Right cardiac atrium (tissue), 5 donors: ENCODE data around the gene PRKAG1. TPM values are rescaled to one million over a fixed set of nuclear protein-coding genes. Genes with fewer than 3 reads are reported as not detected.

Experiments used
- ATAC-seq, 2 donors: fragments of 200-7000 bp; cut with Tn5 transposase; one replicate each; pipeline versions ENCODE4 v1.8.0 to v1.9.1; 2020; ENCODE audit warnings: moderate library complexity in 2 of 2, mild to moderate bottlenecking in 1 of 2
- DNase-seq, 3 donors: peaks; one replicate each; pipeline ENCODE4 v3.0.0-alpha.2; 2020
- H3K27ac ChIP-seq: one replicate; pipeline ENCODE4 v1.5.1; 2013; ENCODE audit warnings: mild to moderate bottlenecking, low read length, control low read depth, moderate library complexity
- H3K27me3 ChIP-seq: one replicate; pipeline ENCODE4 v1.6.1; 2013; ENCODE audit not compliant: control insufficient read depth, insufficient read depth
- H3K4me1 ChIP-seq: one replicate; pipeline ENCODE4 v1.6.1; 2013; ENCODE audit warnings: low read length; ENCODE audit not compliant: control insufficient read depth, insufficient read depth
- H3K4me3 ChIP-seq: one replicate; pipeline ENCODE4 v1.5.1; 2013; ENCODE audit warnings: low read length, control low read depth
- H3K9me3 ChIP-seq: one replicate; pipeline ENCODE4 v1.6.1; 2013; ENCODE audit warnings: low read length; ENCODE audit not compliant: control insufficient read depth
- WGBS: extraction: QIAGEN DNeasy Blood & Tissue Kit; methylation state at CpG from one replicate; pipeline ENCODE4 v1.1.7; 2013; 5-methylcytosine and 5-hydroxymethylcytosine counted together
- intact Hi-C, 4 donors: fragments of 100-400 bp; cut with DNase I; formaldehyde crosslinking; loops; one replicate each; pipeline versions ENCODE4 v1.11.0 to v1.14.0; 2022 to 2023
- polyA plus RNA-seq: library from polyadenylated mRNA; stranded (reverse); fragments of 200-250 nt; gene quantifications from one replicate; pipeline ENCODE4 v1.2.3, GENCODE V29; 2013
- total RNA-seq, 4 donors: library from RNA; stranded (reverse); fragmentation: NEBNext Ultra II Directional; extraction: Animal tissue kit (Norgen Biotek cat#: 25700); gene quantifications; one replicate each; pipeline ENCODE4 v1.2.1, GENCODE V29; 2021
- donor health status: healthy with polysubstance abuse.
- donor health status: DM: no; HTN: yes; CAD: no.
- donor health status: DM: no; HTN: no; CAD: no.
- donor health status: DM: no; HTN: yes; CAD: no; lungs with severe emphysema.
- donor health status: DM: yes; HTN: yes; CAD: no.

Gene PRKAG1
- total and polyA plus RNA-seq, 5 donors, result 65.7 to 88.9 (median 77.9) TPM

DNA sequence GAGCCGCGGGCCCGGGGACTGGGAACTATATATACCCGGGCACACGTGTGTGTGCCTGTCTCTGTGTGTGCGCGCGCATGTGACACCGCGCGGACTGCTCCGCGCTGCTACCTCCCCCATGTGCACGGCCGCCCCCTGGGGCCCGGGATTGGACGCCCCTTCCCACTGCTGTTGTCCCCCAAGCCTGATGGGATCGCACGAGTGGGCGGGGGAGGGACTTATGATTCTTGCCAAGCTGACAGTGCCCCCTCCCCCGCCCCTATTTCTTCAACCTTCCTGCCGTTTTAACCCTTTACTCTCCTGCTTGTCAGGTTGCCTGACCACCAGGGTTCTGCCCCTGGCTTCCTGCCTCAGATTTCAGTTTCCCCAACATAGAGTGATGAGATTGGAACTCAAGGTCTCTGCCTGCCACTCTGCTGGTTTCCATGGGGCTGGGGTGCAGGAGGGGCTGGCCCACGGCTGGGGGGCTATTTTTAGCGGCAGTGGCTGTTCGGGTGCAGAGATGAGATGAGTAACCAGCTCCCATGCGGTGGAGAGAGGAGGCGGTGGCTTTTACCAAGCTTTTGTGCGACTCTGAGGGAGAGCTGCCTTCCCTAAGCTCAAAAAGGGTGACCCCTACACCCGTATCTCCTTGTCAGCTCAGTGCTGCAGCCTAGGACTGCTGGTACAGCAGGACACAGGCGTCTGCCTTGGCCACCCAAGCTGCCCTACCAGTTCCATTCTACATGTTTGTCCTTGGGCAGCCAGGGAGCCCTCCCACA is 19.0 kb downstream of the PRKAG1 start, which contains the start of gene DDN:
Gene DDN (minus strand): TSS at position 5 of the 761 bp plus-strand sequence. CDS start 88 bp downstream, outside the sequence.
- peak; percentile 46 to 74 (median 73) for DNase-seq
- H3K27me3 ChIP-seq, result no peaks in the 10 kb centered on the region
- peaks cover 7% of the 10 kb centered on the region for H3K4me1 ChIP-seq
- H3K27ac ChIP-seq, result peak within 1 kb of the TSS; percentile 50
- intact Hi-C loops, result loop anchor here in 1 of 4 donors (5.0 kb wide), 1 partner anchor 147 kb away; the partner anchor contains the start of gene DDX23
- 3% methylated on average over 30 of the region's 30 CpGs for WGBS
- peak within 1 kb of the TSS; percentile 21 for H3K4me3 ChIP-seq
- no peaks in the 10 kb centered on the region for H3K9me3 ChIP-seq
- peak; percentile 24 to 33 for ATAC-seq

DNA sequence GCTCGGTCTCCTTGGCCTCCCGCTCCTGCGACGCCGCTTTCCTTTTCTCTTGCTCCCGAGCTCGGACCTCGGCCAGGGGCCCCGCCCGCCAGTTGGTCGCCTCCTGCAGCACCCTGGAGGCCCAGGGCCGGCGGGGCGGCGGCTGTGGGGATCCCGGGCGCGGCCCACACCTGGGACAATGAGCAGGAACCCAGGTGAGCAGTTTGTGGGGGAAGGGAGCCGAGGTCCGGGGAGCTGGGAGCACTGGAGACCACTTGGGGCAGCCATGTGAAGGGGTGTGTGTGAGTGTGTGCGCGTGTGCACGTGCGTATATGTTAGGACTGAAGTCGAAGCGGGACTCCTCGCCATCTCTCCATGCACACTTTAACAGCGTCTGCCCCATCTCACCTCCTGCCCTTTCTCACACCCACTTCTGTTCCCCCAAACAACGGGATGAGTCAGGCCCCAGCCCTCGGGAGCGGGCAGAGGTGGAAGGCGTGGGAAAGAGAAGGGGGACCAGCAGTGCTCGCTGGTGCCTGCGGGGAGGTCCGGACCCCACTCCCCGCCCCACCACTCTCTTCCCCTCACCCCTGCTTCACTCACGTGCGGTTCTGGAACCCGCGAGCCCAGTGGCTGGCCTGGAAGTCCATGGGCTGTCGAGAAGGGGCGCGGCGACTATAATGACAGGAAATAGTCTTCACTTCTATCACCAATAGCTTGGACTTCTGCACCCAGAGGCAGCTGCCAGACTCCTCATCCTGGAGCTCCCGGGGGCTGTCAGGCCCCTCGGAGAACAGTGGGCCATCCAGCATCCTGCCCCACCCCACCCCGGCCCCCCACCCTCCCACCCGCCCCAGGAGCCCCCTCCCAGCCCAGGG is 19.9 kb downstream of the PRKAG1 start:
- no peak for ATAC-seq
- peak in 1 of 3 donors; percentile 69 for DNase-seq
- peaks cover 7% of the 10 kb centered on the region for H3K4me1 ChIP-seq
- H3K4me3 ChIP-seq, result peak overlapping the region; percentile 11
- H3K9me3 ChIP-seq, result no peaks in the 10 kb centered on the region
- WGBS, result 1% methylated on average over 48 of the region's 48 CpGs
- H3K27me3 ChIP-seq, result no peaks in the 10 kb centered on the region
- no peak overlapping the region for H3K27ac ChIP-seq
- intact Hi-C loops, result loop anchor here in 1 of 4 donors (5.0 kb wide), 1 partner anchor 146 kb away; the partner anchor contains the start of gene DDX23

DNA sequence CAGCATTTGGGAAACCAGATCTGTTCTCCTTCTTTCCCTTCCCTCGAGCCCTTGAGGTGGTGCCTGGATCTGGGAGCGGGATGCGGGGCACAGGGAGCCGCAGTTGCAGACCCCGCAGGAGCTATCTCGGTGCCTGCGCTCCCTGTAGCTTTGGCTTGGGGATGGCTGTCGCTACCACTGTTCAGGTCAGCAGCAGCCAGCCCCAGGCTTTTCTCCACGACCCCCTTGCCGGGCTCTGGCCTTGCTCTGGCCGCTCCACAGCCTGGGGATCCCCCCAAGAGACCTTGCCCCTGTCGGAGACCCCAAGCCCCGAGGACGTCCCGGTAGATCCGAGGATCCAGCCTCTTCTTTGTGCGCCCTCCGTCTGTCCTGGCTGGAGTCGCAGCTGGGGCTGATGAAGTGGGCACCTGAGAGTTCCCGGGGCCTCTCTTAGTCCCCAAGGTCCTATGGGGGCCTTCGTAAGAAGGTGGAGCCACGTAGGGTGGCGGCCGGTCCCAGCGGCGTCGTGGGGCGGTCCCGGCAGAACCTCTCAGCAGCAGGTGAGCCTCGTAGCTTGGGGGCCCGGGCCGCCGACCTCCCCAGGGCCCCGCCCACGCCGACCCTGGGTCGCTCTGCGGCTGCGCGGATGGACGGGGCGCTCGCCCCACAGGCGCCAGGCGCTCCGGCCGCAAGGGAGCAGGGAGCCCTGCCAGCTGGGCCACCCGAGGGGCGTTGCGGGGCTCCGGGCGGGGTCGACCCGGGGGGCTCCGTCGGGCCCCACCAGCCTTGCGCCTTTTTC is 20.7 kb downstream of the PRKAG1 start:
- Histone ChIP-seq H3K27ac (no peak overlapping the region), H3K27me3 (no peaks in the 10 kb centered on the region), H3K4me3 (peak overlapping the region; percentile 31), H3K9me3 (no peaks in the 10 kb centered on the region), H3K4me1 (peaks cover 7% of the 10 kb centered on the region)
- 4% methylated on average over 57 of the region's 57 CpGs for WGBS
- ATAC-seq (peak; percentile 4 to 20), DNase-seq (peak in 2 of 3 donors; percentile 64 to 74)
- intact Hi-C loops, result loop anchor here in 1 of 4 donors (5.0 kb wide), 1 partner anchor 146 kb away; the partner anchor contains the start of gene DDX23

DNA sequence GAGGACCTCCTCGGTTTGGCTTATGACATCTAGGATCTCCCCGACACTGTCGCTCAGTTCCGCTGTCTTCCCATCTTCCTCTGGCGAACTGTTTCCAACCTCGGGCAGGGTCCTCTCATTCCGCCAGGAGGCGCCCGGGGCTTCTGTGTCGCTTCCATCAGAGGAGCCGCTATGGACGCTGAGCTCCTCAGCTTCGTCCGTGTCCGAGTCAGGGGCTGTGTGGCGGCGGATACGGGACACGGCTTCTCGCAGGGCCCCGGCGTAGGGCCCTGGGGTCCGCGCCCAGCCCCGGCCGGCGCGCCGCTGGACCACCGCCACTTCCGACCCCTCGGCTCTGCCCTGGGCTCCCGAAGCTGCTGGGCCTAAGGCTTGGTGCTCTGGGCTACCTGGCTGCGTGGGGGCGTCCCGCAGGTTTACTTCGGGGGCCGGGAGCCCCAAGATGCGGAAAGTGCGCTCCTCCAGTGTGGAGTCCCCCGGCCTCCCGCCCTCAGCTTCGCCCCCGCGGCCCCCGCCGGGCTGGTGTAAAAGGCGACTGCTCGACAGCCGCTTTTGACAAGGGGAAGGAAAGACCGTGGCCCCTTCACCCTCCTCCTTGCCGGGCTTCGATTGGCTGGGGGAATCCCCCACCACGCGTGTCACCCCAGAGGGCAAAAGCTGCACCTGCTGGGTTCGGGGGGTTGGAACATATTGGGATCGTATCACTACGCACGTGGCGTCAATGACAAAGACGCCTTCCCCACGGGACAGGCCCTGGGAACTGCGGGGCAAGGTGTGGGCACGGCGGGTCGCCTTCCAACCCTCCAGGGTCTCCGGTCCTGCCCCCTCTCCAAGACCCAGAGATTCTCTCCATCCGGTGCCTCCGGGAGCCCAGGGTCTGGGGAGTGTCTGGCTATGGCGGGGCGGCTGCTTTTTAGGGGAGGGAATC is 21.5 kb downstream of the PRKAG1 start:
- ATAC-seq (peak; percentile 68 to 72), DNase-seq (peak; percentile 81 to 92 (median 91))
- 5% methylated on average over 71 of the region's 71 CpGs for WGBS
- Histone ChIP-seq H3K27ac (no peak overlapping the region), H3K27me3 (no peaks in the 10 kb centered on the region), H3K4me3 (peak overlapping the region; percentile 31), H3K4me1 (peaks cover 7% of the 10 kb centered on the region), H3K9me3 (no peaks in the 10 kb centered on the region)
- intact Hi-C loops, result loop anchor here in 1 of 4 donors (5.0 kb wide), 1 partner anchor 145 kb away; the partner anchor contains the start of gene DDX23

DNA sequence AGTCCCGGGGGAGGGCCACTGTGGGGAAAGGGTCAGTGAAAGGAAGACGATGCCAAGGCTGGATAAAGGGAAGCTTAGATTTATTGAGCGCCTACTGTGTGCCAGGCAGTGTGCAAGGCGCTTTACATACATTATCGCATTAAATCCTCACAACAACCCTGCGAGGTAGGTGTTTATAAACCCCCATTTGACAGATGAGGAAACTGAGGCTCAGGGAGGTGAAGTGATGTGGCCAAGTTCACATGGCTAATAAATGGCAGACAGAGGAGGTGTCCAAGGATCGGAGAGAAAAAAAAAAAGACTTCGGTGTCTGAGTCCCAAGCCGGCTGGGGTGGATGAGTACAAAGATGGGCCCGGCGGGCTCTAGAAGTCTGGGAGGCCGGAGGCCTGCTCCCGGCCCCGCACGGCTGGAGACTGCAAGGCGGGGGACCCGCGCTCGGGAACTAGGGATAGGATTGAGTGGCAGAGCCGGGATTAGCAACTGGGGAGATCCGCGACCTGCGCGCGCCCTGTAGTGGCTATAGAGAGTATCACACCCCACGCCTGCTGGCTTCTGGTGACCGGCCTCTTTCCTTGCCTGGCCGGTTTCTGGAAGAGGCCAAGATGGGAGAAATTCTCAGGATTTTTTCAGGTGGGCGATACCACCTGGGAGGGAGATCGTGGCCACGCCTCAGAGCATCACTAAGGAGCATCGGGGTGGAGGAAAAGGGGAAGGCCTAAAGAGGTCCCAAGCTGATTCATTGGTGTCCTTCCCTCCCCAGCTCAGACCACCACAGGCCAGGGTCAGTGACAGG is 23.3 kb downstream of the PRKAG1 start:
- H3K4me1 ChIP-seq, result peaks cover 7% of the 10 kb centered on the region
- intact Hi-C loops, result loop anchor here in 1 of 4 donors (5.0 kb wide), 1 partner anchor 143 kb away; the partner anchor contains the start of gene DDX23
- DNase-seq (peak; percentile 82 to 93 (median 91)), ATAC-seq (peak; percentile 73 to 74)
- H3K27ac ChIP-seq, result no peak overlapping the region
- no peaks in the 10 kb centered on the region for H3K9me3 ChIP-seq
- no peaks in the 10 kb centered on the region for H3K27me3 ChIP-seq
- 5% methylated on average over 32 of the region's 32 CpGs for WGBS
- H3K4me3 ChIP-seq, result peak overlapping the region; percentile 17

DNA sequence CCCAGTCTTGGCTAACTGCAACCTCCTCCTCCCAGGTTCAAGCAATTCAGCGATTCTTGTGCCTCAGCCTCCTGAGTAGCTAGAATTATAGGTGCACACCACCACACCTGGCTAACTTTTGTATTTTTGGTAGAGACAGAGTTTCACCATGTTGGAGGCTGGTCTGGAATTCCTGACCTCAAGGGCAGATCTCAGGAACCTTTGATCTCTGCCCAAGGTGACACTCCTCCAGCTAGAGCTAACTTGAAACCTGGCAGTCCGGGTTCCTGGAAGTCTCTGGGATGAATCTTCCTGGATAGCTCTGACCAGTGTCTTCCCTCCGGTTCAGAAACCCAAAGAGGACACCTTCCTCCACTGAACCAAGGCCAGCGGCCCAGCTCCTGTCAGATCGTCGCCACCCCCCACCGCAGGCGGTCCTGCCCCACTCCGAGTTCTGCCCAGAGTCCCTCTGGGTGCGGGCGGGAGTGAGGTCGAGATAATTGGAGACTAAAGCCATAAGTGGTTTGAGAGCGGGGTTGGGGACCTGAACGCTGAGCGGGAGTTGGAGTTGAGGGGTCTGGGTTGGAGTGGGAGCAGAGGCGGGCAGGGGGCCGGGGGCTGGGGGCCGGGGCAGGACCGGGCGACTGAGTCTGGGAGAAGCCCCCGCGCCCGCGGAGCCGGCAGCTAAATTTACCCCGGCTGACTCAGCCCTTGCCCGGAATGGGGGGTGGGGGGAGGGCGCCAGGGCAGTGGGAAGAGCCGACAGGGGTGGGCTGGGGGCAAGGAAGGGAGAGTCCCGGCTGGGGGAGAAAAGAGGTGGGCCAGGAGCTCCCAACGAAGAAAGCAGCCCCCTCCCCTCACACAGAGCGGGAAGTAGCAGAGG is 24.1 kb downstream of the PRKAG1 start:
- H3K27ac ChIP-seq, result no peak overlapping the region

DNA sequence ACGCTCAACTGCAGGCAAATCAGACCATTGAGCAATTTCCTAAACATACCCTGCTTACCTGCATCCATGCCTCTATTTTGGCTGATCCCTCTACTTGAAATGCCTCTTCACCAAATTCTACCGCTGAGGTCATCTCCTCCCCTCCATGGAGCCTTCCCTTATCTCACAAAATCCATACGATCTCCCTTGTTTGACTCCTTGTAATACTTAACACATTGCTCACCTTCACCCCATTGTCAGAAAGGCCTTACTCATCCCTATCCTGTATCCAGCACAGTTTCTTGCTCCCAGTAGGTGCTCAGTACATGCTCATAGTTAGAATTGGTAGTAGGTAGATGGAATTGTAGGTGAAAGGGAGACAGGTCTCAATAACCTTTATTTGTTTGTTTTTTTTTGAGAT is 24.8 kb downstream of the PRKAG1 start:
- no peak for ATAC-seq
- intact Hi-C loops, result no loop called here
- H3K27me3 ChIP-seq, result no peaks in the 10 kb centered on the region

More for the DNA sequence above, 24.1 kb downstream of the PRKAG1 start:
- H3K27me3 ChIP-seq, result no peaks in the 10 kb centered on the region
- H3K4me1 ChIP-seq, result peaks cover 4% of the 10 kb centered on the region
- DNase-seq (peak in 1 of 3 donors; percentile 53), ATAC-seq (no peak)
- H3K9me3 ChIP-seq, result no peaks in the 10 kb centered on the region
- no peak overlapping the region for H3K4me3 ChIP-seq
- intact Hi-C loops, result loop anchor here in 1 of 4 donors (5.0 kb wide), 1 partner anchor 142 kb away; the partner anchor contains the start of gene DDX23
- WGBS, result 21% methylated on average over 32 of the region's 32 CpGs

DNA sequence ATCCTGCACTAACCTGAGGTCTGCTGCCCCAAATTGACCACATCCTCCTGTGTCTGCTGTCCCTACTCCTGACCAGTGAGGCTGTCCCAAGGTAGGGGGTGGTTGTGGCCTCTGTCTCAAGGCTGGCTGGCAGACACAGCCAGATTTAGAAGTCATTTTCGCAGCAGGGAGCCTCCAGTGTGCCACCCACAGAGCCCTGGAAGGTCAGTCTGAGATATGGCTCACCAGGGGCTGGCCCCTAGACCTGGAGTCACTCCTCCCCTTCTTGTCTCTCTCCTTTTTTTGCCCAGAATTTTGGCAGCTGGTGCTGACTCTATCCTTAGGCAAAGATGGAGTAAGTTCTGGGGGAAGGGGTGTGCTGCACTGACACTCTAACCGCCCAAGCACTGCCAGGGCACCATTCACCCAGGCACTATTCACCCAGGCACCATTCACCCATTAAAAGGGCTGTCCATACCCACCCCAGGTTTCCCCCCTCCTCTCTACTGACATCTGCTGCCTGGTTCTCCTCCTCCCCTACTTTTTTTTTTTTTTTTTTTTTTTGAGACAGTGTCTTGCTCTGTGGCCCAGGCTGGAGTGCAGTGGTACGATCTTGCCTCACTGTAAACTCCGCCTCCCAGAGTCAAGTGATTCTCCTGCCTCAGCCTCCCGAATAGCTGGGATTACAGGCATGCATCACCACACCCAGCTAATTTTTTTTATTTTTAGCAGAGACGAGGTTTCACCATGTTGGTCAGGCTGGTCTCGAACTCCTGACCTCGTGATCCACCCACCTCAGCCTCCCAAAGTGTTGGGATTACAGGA is 27.1 kb downstream of the PRKAG1 start:
- H3K9me3 ChIP-seq, result no peaks in the 10 kb centered on the region
- 66% methylated on average over 8 of the region's 8 CpGs for WGBS
- no peak for ATAC-seq
- DNase-seq, result no peak
- H3K4me3 ChIP-seq, result no peak overlapping the region
- intact Hi-C loops, result no loop called here
- H3K27me3 ChIP-seq, result no peaks in the 10 kb centered on the region
- H3K27ac ChIP-seq, result no peak overlapping the region
- no peaks in the 10 kb centered on the region for H3K4me1 ChIP-seq

More for the DNA sequence above, 24.8 kb downstream of the PRKAG1 start:
- WGBS, result 75% methylated on average over 3 of the region's 3 CpGs
- Histone ChIP-seq H3K4me3 (no peak overlapping the region), H3K9me3 (no peaks in the 10 kb centered on the region), H3K27ac (no peak overlapping the region), H3K4me1 (peaks cover 2% of the 10 kb centered on the region)
- no peak for DNase-seq
